Forelimb muscle (tissue), 1 donor: ENCODE results near the gene AARS2. TPM values are rescaled to one million over a fixed set of nuclear protein-coding genes. Genes with fewer than 3 reads are reported as not detected.

Experiments
- DNase-seq: peaks from one replicate; pipeline ENCODE4 v3.0.0-alpha.2; 2013; ENCODE audit warnings: low read depth
- polyA plus RNA-seq: library from polyadenylated mRNA; unstranded; fragments of 120-200 nt; gene quantifications from one replicate; pipeline ENCODE4 v1.2.1, GENCODE V29; 2013; ENCODE audit not compliant: insufficient read length

Gene AARS2
- polyA plus RNA-seq, 1 donor, result 8.4 TPM

- DNase-seq, result no peak
Measured at GRCh38 chr6:44275749-44276648, 37.1 kb downstream of the AARS2 start.

- no peak for DNase-seq
Measured at GRCh38 chr6:44275271-44275748, 37.8 kb downstream of the AARS2 start.

GRCh38 chr6:44273617-44274016 lies 39.5 kb downstream of the AARS2 start:
- DNase-seq, result no peak

- DNase-seq, result no peak
Measured at GRCh38 chr6:44272999-44273566, 40.1 kb downstream of the AARS2 start.

- no peak for DNase-seq
Measured at GRCh38 chr6:44272529-44272928, 40.6 kb downstream of the AARS2 start.

GRCh38 chr6:44271914-44272313 lies 41.2 kb downstream of the AARS2 start:
- DNase-seq, result no peak

- no peak for DNase-seq
Measured at GRCh38 chr6:44271406-44271723, 41.8 kb downstream of the AARS2 start.

- no peak for DNase-seq
Measured at GRCh38 chr6:44270526-44271405, 42.4 kb downstream of the AARS2 start.

- no peak for DNase-seq
Measured at GRCh38 chr6:44269921-44270525, 43.1 kb downstream of the AARS2 start, which contains the start of gene TMEM151B. Gene TMEM151B (plus strand): TSS chr6:44270450. CDS start chr6:44270743, 293 bp downstream.

GRCh38 chr6:44269178-44269920 lies 43.8 kb downstream of the AARS2 start:
- DNase-seq, result no peak

GRCh38 chr6:44268095-44268628 lies 45.0 kb downstream of the AARS2 start:
- DNase-seq, result no peak

- DNase-seq, result no peak
Measured at GRCh38 chr6:44267252-44267651, 45.9 kb downstream of the AARS2 start.

GRCh38 chr6:44266347-44266746 lies 46.8 kb downstream of the AARS2 start:
- no peak for DNase-seq

- no peak for DNase-seq
Measured at GRCh38 chr6:44265722-44266233, 47.4 kb downstream of the AARS2 start.

- no peak for DNase-seq
Measured at GRCh38 chr6:44265007-44265721, 48.0 kb downstream of the AARS2 start, which contains the start of gene NFKBIE. Gene NFKBIE (minus strand): TSS chr6:44265551. CDS start chr6:44265346, 205 bp downstream.

GRCh38 chr6:44264154-44265006 lies 48.8 kb downstream of the AARS2 start:
- no peak for DNase-seq

- DNase-seq, result no peak
Measured at GRCh38 chr6:44263354-44264100, 49.6 kb downstream of the AARS2 start.
